Smooth muscle cell (in vitro differentiated cells): ENCODE data around the gene CEP85L. TPM values are rescaled to one million over a fixed set of nuclear protein-coding genes. Genes with fewer than 3 reads are reported as not detected.

Experiments
- DNase-seq: peaks from one replicate; lab custom pipeline; 2025; ENCODE audit not compliant: unreplicated experiment; lab: John Stamatoyannopoulos, UW
- H2AFZ ChIP-seq: fragments of 200-600 bp; sonication (generic); 2 replicates; pipeline ENCODE4 v1.6.0; 2016; ENCODE audit warnings: antibody characterized with exemption, low read depth, mild to moderate bottlenecking
- H3F3A ChIP-seq: fragments of 200-600 bp; sonication (generic); 2 replicates; pipeline ENCODE4 v1.6.0; 2017; ENCODE audit warnings: antibody characterized with exemption, low read depth
- H3K27ac ChIP-seq: fragments of 200-600 bp; sonication (generic); 2 replicates; pipeline ENCODE4 v1.5.1; 2016; ENCODE audit warnings: low read depth, mild to moderate bottlenecking
- H3K27me3 ChIP-seq: fragments of 200-600 bp; sonication (generic); 2 replicates; pipeline ENCODE4 v1.6.1; 2016; ENCODE audit warnings: low read depth, mild to moderate bottlenecking
- H3K36me3 ChIP-seq: fragments of 200-600 bp; sonication (generic); 2 replicates; pipeline ENCODE4 v1.5.1; 2016; ENCODE audit warnings: low read depth
- H3K4me1 ChIP-seq: fragments of 200-600 bp; sonication (generic); 2 replicates; pipeline ENCODE4 v1.5.1; 2016; ENCODE audit warnings: low read depth
- H3K4me2 ChIP-seq: fragments of 200-600 bp; sonication (generic); 2 replicates; pipeline ENCODE4 v1.6.0; 2016; ENCODE audit warnings: mild to moderate bottlenecking
- H3K4me3 ChIP-seq: fragments of 200-600 bp; sonication (generic); 2 replicates; pipeline ENCODE4 v1.5.1; 2016; ENCODE audit warnings: mild to moderate bottlenecking
- H3K79me2 ChIP-seq: fragments of 200-600 bp; sonication (generic); 2 replicates; pipeline ENCODE4 v1.6.0; 2016; ENCODE audit warnings: low read depth, mild to moderate bottlenecking
- H3K9ac ChIP-seq: fragments of 200-600 bp; sonication (generic); 2 replicates; pipeline ENCODE4 v1.6.0; 2016; ENCODE audit warnings: low read depth
- H3K9me3 ChIP-seq: fragments of 200-600 bp; sonication (generic); replicated peaks from 2 replicates; pipeline ENCODE4 v1.5.1; 2016; ENCODE audit warnings: low read depth
- H4K20me1 ChIP-seq: fragments of 200-600 bp; sonication (generic); 2 replicates; pipeline ENCODE4 v1.6.0; 2016; ENCODE audit warnings: low read depth
- CTCF ChIP-seq: fragments of 200-600 bp; sonication (generic); IDR thresholded peaks from 2 replicates; pipeline ENCODE4 v1.5.1; 2017; ENCODE audit warnings: borderline replicate concordance, mild to moderate bottlenecking, antibody characterized with exemption; ENCODE audit not compliant: insufficient read depth, poor library complexity, severe bottlenecking
- WGBS: methylation state at CpG from one replicate; pipeline ENCODE4 v1.1.7; 2016; ENCODE audit warnings: low lambda C conversion rate; 5-methylcytosine and 5-hydroxymethylcytosine counted together
- polyA plus RNA-seq: library from polyadenylated mRNA; unstranded; fragments of >200 nt; fragmentation: Nextera tagmentation; extraction: Ambion mirVana; gene quantifications from 2 replicates; pipeline ENCODE4 v1.2.1, GENCODE V29; 2016
- total RNA-seq: library from RNA; depleted of rRNA; stranded (reverse); fragments of >200 nt; gene quantifications from 2 replicates; pipeline ENCODE4 v1.2.3, GENCODE V29; 2014

CEP85L gene
- total and polyA plus RNA-seq, 2 experiments from 2014 or later, result 36.5 to 65.6 TPM

DNA sequence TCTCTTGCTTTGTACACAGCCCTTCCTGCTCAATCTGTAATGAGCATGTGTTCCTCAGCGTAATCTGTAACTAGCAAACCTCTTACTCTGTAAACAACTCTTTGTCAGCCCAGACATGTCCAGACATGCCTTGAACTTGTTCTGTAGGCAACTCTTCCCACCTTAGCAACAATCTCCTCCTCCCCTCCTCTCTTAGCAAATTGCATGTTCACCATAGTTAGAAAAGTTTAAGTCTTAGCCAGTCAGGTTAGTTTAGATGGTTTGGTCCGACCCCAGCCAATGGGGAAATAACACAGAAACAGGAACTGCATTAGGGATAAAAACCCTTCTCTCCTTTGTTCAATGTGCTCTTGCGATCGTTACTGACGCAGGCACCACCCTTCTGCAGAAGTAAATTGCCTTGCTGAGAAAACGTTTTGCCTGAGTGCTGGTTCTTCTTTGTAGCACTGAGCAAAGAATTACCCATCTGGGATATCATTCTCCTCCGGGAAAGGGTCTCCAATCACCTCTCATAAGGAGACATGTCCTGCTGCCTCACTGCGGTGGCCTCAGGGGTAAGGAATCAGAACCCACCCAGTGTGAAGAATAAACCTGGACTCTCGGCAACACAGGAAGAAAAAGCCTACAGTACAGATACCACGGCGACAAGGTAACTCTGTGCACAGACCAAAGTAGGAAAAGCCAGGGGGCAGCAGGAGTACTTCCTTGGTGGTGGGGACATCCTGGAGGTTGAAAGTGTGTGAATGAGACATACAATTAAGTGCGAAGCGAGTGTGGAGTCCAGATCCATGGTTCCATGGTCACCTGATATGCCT lies 77.1 kb downstream of the CEP85L start:
- Histone ChIP-seq H3K27me3 (no peaks in the 10 kb centered on the region), H3K36me3 (no peaks in the 10 kb centered on the region), H3K4me3 (peak overlapping the region; percentile 76), H3K4me1 (peaks cover 39% of the 10 kb centered on the region), H3K9me3 (no peaks in the 10 kb centered on the region), H3K9ac (peak overlapping the region; percentile 100), H4K20me1 (peaks cover 64% of the 10 kb centered on the region), H3K4me2 (peak overlapping the region; percentile 95), H2AFZ (no peak overlapping the region), H3K27ac (peak overlapping the region; percentile 100), H3K79me2 (peaks cover 84% of the 10 kb centered on the region), H3F3A (peaks cover 12% of the 10 kb centered on the region)
- DNase-seq, result no peak
- no peak for TF ChIP-seq CTCF
- WGBS, result 41% methylated on average over 13 of the region's 13 CpGs

DNA sequence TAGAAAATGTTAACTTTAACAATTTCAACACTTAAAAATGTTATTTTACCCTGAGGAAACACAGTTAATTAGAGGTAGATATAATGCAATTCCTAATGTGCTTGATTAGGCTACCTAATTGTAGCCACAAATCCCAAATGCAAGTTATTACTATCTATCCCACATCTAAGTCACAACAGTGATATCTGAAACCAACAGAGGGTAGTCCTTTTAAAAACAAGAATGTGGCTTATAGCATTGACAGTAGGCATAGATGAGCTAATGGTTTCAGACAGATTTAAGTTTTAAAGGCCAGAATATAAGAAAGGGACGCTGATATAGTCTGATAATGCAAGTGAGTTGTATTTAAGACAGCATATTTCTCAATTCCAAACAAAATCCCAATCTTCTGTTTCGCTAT lies 80.3 kb downstream of the CEP85L start:
- Histone ChIP-seq H3F3A (peaks cover 2% of the 10 kb centered on the region), H3K4me3 (peak overlapping the region; percentile 76), H3K79me2 (peaks cover 96% of the 10 kb centered on the region), H3K27me3 (no peaks in the 10 kb centered on the region), H3K27ac (peak overlapping the region; percentile 100), H3K4me2 (peak overlapping the region; percentile 95), H3K4me1 (peaks cover 31% of the 10 kb centered on the region), H3K9me3 (no peaks in the 10 kb centered on the region), H3K9ac (peak overlapping the region; percentile 39), H2AFZ (no peak overlapping the region), H4K20me1 (peaks cover 62% of the 10 kb centered on the region), H3K36me3 (no peaks in the 10 kb centered on the region)
- WGBS, result 85% methylated on average over 2 of the region's 2 CpGs
- no peak for DNase-seq
- TF ChIP-seq CTCF, result no peak

GRCh38 chr6:118569498-118569897 lies 81.9 kb downstream of the CEP85L start:
- Histone ChIP-seq H3K27ac (no peak overlapping the region), H2AFZ (no peak overlapping the region), H3K4me1 (peaks cover 31% of the 10 kb centered on the region), H3K36me3 (peaks cover 6% of the 10 kb centered on the region), H3K9ac (no peak overlapping the region), H3K9me3 (no peaks in the 10 kb centered on the region), H3K4me3 (peak overlapping the region; percentile 76), H3F3A (no peaks in the 10 kb centered on the region), H3K27me3 (no peaks in the 10 kb centered on the region), H3K4me2 (peak overlapping the region; percentile 95), H3K79me2 (peaks cover 96% of the 10 kb centered on the region), H4K20me1 (peaks cover 64% of the 10 kb centered on the region)
- no peak for DNase-seq
- 97% methylated on average over 1 of the region's 1 CpG for WGBS
- TF ChIP-seq CTCF, result no peak
